Ishikawa (cell line): ENCODE measurements around the gene ALPL.

Source experiments
- CEBPB ChIP-seq: IDR thresholded peaks from 2 replicates; pipeline ENCODE4 v1.6.1; 2012
- CREB1 ChIP-seq: IDR thresholded peaks from 2 replicates; pipeline ENCODE4 v1.6.1; 2012; ENCODE audit warnings: low read depth
- EGR1 ChIP-seq: IDR thresholded peaks from 2 replicates; pipeline ENCODE4 v1.6.1; 2012
- EP300 ChIP-seq: IDR thresholded peaks from 2 replicates; pipeline ENCODE4 v1.6.1; 2012; ENCODE audit warnings: borderline replicate concordance
- FOXM1 ChIP-seq: IDR thresholded peaks from 2 replicates; pipeline ENCODE4 v1.6.1; 2012; ENCODE audit warnings: low read depth, borderline replicate concordance
- NFIC ChIP-seq: IDR thresholded peaks from 2 replicates; pipeline ENCODE4 v1.6.1; 2012
- RAD21 ChIP-seq: IDR thresholded peaks from 2 replicates; pipeline ENCODE4 v1.6.1; 2012; ENCODE audit warnings: low read depth
- TAF1 ChIP-seq: IDR thresholded peaks from 2 replicates; pipeline ENCODE4 v1.6.1; 2012; ENCODE audit warnings: low read depth, mild to moderate bottlenecking
- TCF12 ChIP-seq: IDR thresholded peaks from 2 replicates; pipeline ENCODE4 v1.6.1; 2012; ENCODE audit warnings: low read depth
- TEAD4 ChIP-seq: IDR thresholded peaks from 2 replicates; pipeline ENCODE4 v1.6.1; 2012
- YY1 ChIP-seq: IDR thresholded peaks from 2 replicates; pipeline ENCODE4 v1.6.1; 2012; ENCODE audit warnings: low read depth
- ZBTB7A ChIP-seq: IDR thresholded peaks from 2 replicates; pipeline ENCODE4 v1.6.1; 2012; ENCODE audit warnings: low read depth
- TF ChIP-seq, protein P1 (sequence below): IDR thresholded peaks from 2 replicates; pipeline ENCODE4 v1.6.1; 2012
- TF ChIP-seq, protein P2 (sequence below): IDR thresholded peaks from 2 replicates; pipeline ENCODE4 v1.6.1; 2012
- TF ChIP-seq, protein P3 (sequence below): IDR thresholded peaks from 2 replicates; pipeline ENCODE4 v1.6.1; 2012; ENCODE audit warnings: low read depth, mild to moderate bottlenecking

Gene ALPL

GRCh38 chr1:21617126-21617738 is 108.0 kb downstream of the ALPL start:
- no peak for TF ChIP-seq EGR1
- no peak for TF ChIP-seq TCF12

GRCh38 chr1:21618059-21618458 is 108.8 kb downstream of the ALPL start:
- TF ChIP-seq, protein P1, sequence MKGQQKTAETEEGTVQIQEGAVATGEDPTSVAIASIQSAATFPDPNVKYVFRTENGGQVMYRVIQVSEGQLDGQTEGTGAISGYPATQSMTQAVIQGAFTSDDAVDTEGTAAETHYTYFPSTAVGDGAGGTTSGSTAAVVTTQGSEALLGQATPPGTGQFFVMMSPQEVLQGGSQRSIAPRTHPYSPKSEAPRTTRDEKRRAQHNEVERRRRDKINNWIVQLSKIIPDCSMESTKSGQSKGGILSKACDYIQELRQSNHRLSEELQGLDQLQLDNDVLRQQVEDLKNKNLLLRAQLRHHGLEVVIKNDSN = no peak
- TF ChIP-seq TAF1 (no peak), ZBTB7A (no peak), FOXM1 (no peak), RAD21 (no peak), NFIC (no peak), TCF12 (no peak), EGR1 (no peak)

DNA sequence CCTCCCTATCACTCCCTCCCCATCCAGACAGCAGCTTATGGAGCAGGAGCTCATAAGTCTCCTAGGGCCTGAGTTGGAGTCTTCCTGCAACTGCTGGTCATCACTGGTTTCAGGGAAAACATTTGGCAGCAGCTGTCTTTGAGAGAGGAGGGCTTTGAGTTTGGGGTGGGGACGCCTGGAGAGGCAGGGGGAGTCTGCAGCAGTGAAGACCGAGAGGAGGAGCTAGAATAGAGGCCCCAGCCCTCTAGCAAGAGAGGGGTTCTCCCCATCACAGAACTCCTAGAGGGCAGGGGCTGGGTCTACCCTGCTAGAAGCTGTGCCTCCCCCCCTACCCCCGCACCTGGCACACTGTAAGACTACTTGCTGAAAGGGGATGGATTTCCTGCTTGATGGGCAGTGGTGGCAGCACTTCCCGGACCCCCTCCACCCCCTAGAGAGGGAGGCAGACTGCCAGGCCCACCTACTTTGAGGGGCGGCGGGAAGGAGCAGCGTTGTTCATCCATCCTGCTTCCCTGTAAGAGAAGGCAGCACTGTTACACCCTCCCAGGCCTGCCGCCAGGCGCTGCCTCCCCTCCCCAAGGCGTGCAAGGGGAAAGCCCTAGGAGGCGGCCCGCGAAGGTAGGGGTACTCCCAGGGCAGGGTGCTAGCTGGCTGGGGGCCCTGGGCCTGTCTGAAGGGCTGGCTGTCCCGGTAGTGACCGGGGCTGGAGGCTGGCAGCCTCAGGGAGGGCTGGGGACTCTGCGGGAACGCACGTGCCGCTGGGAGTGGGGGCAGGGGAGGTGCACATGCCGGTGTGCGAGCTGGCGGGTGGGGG is 109.5 kb downstream of the ALPL start:
- TF ChIP-seq EGR1 = no peak
- no peak for TF ChIP-seq ZBTB7A
- no peak for TF ChIP-seq CREB1
- no peak for TF ChIP-seq CEBPB
- no peak for TF ChIP-seq TAF1
- TF ChIP-seq, protein P1 = no peak
- TF ChIP-seq EP300 = no peak
- no peak for TF ChIP-seq RAD21
- TF ChIP-seq TCF12 = no peak
- TF ChIP-seq TEAD4 = no peak
- TF ChIP-seq YY1 = no peak
- TF ChIP-seq, protein P2, sequence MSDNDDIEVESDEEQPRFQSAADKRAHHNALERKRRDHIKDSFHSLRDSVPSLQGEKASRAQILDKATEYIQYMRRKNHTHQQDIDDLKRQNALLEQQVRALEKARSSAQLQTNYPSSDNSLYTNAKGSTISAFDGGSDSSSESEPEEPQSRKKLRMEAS = no peak

- TF ChIP-seq CREB1 = no peak
- no peak for TF ChIP-seq EP300
- no peak for TF ChIP-seq NFIC
- TF ChIP-seq TCF12 = no peak
- TF ChIP-seq, protein P1 = no peak
- TF ChIP-seq YY1 = no peak
- TF ChIP-seq EGR1 = no peak
- TF ChIP-seq, protein P3, sequence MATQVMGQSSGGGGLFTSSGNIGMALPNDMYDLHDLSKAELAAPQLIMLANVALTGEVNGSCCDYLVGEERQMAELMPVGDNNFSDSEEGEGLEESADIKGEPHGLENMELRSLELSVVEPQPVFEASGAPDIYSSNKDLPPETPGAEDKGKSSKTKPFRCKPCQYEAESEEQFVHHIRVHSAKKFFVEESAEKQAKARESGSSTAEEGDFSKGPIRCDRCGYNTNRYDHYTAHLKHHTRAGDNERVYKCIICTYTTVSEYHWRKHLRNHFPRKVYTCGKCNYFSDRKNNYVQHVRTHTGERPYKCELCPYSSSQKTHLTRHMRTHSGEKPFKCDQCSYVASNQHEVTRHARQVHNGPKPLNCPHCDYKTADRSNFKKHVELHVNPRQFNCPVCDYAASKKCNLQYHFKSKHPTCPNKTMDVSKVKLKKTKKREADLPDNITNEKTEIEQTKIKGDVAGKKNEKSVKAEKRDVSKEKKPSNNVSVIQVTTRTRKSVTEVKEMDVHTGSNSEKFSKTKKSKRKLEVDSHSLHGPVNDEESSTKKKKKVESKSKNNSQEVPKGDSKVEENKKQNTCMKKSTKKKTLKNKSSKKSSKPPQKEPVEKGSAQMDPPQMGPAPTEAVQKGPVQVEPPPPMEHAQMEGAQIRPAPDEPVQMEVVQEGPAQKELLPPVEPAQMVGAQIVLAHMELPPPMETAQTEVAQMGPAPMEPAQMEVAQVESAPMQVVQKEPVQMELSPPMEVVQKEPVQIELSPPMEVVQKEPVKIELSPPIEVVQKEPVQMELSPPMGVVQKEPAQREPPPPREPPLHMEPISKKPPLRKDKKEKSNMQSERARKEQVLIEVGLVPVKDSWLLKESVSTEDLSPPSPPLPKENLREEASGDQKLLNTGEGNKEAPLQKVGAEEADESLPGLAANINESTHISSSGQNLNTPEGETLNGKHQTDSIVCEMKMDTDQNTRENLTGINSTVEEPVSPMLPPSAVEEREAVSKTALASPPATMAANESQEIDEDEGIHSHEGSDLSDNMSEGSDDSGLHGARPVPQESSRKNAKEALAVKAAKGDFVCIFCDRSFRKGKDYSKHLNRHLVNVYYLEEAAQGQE = no peak
- TF ChIP-seq TAF1 = no peak
- no peak for TF ChIP-seq TEAD4
- no peak for TF ChIP-seq ZBTB7A
- TF ChIP-seq, protein P2 = no peak
- TF ChIP-seq CEBPB = no peak
- no peak for TF ChIP-seq RAD21
- no peak for TF ChIP-seq FOXM1
Measured at GRCh38 chr1:21619375-21619947, 110.2 kb downstream of the ALPL start.

GRCh38 chr1:21620011-21620410 is 110.8 kb downstream of the ALPL start:
- TF ChIP-seq ZBTB7A = no peak
- TF ChIP-seq, protein P3 = no peak
- TF ChIP-seq FOXM1 = no peak
- TF ChIP-seq RAD21 = no peak
- TF ChIP-seq, protein P1 = no peak
- TF ChIP-seq CREB1 = no peak
- TF ChIP-seq NFIC = peak; percentile 14; the same call in 1 of the 2 replicates
- TF ChIP-seq TCF12 = no peak
